GM23248 (cell line): ENCODE data around the gene PTGR3.

Experiments used
- EZH2 ChIP-seq: fragments of 200-600 bp; sonication (generic); IDR thresholded peaks from 2 replicates; pipeline ENCODE4 v1.6.1; 2018; ENCODE audit warnings: antibody characterized with exemption, mild to moderate bottlenecking; ENCODE audit not compliant: insufficient read depth, poor library complexity, severe bottlenecking
- EZH2phosphoT487 ChIP-seq: fragments of 200-600 bp; sonication (generic); IDR thresholded peaks from 2 replicates; pipeline ENCODE4 v1.6.1; 2018; ENCODE audit warnings: antibody characterized with exemption, moderate library complexity, mild to moderate bottlenecking, low read depth; ENCODE audit not compliant: insufficient read depth

DNA sequence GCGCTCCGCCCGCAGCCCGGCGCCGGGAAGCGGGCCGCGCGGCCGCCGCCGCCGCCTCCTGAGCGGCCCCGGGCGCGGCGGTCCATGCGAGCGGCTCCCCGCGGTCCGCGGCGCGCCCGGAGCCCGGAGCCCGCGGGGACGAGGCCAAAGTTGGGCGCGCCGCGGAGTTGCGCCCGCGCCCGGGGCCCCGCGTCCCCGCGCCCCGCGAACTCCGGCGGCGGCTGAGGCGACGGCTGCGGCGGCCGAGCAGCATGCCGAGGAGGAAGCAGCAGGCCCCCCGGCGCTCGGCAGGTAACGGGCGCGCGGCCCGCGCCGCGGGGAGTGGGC, 2.6 kb upstream of the PTGR3 start:
- TF ChIP-seq EZH2, result no peak
- no peak for TF ChIP-seq EZH2phosphoT487
